Posterior vena cava (tissue), 2 donors: ENCODE data around the gene UBE2V1. TPM values are rescaled to one million over a fixed set of nuclear protein-coding genes. Genes with fewer than 3 reads are reported as not detected.
A peak's percentile ranks its signal among the peaks of the same experiment; 100 is the strongest.

ENCODE experiments used
- DNase-seq: peaks from one replicate; pipeline ENCODE4 v3.0.0-alpha.2; 2020; ENCODE audit warnings: low spot score
- intact Hi-C, 2 donors: fragments of 100-400 bp; cut with DNase I; formaldehyde crosslinking; loops; one replicate each; pipeline versions ENCODE4 v1.14.1 to v1.14.2; 2022 to 2023
- total RNA-seq, 2 donors: library from RNA; stranded (reverse); fragmentation: NEBNext Ultra II Directional; extraction: Animal tissue kit (Norgen Biotek cat#: 25700); gene quantifications; one replicate each; pipeline ENCODE4 v1.2.1, GENCODE V29; 2021
- donor health status: DM: yes; HTN: yes; CAD: no.
- donor health status: DM: yes; HTN: yes; CAD: no.

UBE2V1 gene
- total RNA-seq, 2 donors from 2014 or later, result 77.0 to 89.4 TPM

DNA sequence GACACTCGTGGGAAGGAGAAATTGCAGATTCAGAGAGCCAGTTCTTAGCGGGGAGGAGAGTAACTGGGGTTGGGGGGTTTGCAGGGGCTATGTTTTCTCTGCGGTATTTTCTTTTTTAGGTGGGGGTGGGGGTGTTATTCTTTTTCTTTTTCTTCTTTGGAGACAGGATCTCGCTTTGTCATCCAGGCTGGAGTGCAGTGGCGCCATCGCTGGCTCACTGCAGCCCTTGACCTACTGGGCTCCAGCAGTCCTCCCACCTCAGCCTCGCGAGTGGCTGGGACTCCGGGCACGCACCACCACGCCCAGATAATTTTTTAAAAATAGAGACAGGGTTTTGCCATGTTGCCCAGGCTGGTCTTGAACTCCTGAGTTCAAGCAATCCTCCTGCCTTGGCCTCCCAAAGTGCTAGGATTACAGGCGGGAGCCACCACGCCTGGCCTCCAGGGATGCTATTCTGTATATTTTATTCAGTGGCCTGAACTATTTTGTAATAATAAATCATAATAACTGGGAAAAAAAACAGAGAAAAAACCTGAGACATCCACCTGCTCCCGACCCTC lies 57.3 kb downstream of the UBE2V1 start:
- no peak for DNase-seq
- intact Hi-C loops, result no loop called here

DNA sequence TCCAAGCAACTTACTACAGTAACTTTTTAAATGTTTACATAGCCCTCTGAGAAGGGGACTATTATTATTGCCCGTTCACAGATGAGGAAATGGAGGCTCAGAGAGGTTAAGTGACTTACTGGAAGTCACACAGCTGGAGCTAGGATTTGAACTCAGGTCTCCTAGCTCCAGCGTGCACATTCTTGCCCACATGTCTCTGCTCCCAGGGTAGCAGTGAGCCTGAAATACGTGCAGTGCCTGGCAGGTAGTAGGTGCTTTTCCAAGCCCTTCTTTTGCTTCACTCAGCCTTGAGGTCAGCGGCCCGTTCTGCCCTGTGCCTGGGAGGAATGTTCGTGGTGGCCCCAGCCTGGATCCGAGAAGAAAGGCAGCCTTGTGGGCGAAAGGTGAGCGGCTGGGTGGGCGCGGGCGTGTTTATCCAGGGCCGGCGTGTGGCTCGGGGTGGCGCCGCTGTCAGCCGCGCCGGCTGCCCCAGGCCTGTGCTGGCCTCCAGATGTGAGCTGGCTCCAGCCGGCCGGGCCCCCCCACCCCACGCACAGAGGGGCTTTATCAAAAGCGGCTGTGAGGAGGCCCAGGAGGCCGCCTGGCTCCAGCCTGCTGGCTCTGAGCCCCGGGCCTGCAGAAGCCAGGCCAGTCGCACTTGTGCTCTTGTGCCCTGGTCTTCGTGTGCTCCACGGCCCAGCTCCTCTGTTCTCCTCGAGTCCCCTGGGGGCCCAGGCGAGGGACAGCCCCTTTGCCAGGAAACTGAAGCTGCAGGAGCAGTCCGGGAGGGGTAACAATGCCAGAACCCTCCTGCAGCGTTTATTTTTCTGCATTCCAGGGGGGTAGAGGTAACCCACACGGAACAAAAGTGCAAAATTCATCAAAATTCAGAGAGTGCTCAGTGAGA lies 58.1 kb downstream of the UBE2V1 start:
- intact Hi-C loops, result no loop called here
- no peak for DNase-seq

- DNase-seq, result no peak
- intact Hi-C loops, result no loop called here
Observed at GRCh38 chr20:50054231-50054547, 58.8 kb downstream of the UBE2V1 start.

DNA sequence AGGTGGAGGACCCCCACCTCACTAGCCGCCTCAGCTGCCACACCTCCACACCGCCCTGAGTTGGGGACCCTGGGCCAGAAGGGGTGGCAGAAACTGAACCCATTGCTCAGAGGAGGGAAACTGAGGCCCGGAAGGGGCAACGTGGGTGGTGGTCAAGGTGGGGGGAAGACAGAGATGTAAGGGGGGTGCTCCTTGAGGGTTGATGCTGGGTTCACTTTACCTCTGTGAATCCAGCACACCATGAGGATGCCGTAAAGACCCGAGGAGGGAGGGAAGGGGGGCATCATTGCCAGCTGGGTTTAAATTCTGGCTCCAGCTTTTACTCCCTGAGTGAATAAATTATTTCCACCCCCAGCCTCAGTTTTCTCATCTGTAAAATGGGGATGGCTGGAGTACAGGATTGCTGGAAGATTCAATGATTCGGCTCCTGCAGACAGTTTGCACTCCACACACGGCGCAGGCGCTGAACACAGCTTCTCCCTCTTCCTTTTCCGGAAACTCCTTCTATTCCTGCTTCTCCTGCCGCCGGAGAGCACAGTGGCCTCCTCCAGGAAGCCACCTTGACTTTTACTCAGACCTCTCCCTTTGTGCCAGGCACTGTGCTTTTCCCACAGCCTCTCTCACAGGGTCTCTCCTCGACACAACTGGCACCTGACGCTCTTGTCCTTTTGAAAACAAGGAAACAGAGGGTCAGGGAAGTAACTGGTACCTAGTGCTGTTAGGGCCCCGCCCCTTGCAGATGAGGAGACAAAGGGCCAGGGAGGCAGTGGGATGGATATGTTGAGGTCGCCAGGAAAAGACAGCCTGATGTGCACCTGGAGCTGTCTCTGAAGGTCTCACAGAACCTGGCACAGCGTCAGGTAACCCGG lies 59.4 kb downstream of the UBE2V1 start:
- no peak for DNase-seq
- intact Hi-C loops, result no loop called here

DNA sequence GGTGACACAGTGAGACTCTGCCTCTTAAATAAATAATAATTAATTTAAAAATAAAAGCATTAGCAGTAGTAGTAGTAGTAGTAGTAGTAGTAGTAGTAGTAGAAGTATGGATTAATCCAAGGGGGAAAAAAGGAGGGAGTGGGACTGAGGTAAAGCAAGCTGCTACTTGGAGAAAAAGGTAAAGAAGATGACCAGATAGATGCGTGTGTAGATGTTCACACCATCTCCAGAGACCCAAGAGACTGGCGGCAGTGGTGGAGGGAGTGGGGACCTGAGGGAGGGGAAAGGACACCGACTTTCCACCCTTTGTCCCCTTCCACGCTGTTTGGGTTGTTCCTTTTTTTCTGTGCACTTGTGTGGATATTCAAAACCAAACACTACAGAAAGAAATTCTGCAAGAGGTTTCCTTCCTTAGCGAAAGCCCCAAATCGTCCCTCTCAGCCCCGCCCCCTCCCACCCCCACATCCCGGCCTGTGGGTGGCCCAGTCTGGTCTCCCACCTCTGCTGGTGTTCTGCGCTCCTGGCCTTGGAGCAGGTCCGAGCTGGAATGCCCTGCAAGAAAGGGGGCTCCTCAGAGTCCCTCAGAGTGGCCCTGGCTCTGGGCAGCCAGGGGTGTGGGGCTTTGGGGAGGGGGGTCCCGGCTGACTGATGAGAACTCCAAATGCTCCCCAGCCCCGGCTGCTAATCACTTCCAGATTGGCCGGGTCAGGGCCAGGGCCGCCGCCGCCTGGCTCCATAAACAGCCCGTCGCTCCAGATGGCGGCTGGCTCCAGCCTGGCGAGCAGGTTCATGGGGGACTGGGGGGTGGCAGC lies 60.2 kb downstream of the UBE2V1 start:
- DNase-seq, result no peak
- intact Hi-C loops, result no loop called here

DNA sequence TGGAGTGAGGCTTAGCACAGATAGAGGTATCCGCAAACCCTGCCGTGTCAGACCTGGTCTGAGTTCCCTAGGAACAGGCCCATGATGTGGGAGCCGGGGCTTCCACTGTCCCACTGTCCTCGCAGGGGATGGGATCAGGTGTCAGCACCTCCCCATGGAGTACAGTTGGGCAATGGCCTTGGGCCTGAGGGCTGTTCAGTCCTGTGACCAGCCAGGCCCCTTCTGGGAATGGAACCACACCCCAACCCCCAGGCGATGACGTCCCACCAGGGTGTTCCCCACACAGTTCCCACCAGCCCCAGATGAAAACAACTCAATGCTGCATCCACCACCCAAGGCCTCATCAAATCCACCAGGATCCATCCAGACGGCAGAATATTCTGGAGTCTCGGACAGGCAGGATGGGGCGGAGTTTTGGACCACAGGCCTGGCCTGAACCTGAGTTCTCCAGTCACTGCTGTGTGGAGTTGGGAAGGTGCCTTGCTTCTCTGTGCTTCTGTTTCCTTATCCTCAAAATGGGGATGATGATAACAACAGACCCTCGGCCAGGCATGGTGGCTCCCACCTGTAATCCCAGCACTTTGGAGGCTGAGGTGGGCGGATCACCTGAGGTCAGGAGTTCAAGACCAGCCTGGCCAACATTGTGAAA lies 62.2 kb downstream of the UBE2V1 start:
- DNase-seq, result no peak
- intact Hi-C loops, result no loop called here

DNA sequence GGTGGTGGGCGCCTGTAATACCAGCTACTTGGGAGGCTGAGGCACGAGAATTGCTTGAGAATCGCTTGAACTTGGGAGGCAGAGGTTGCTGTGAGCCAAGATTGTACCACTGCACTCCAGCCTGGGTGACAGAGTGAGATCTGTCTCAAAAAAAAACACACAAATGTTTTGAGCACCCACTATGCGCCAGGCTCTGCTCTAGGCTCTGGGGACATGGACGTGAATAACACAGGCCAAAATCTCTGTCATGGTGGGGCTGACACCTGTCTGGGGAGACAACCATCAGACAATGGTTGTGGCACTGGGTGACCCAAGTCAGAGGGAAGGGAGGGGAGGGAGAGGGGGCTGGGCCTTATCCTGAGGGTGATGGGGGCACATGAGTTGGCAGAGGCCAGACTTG lies 62.7 kb downstream of the UBE2V1 start:
- intact Hi-C loops, result no loop called here
- DNase-seq, result no peak

DNA sequence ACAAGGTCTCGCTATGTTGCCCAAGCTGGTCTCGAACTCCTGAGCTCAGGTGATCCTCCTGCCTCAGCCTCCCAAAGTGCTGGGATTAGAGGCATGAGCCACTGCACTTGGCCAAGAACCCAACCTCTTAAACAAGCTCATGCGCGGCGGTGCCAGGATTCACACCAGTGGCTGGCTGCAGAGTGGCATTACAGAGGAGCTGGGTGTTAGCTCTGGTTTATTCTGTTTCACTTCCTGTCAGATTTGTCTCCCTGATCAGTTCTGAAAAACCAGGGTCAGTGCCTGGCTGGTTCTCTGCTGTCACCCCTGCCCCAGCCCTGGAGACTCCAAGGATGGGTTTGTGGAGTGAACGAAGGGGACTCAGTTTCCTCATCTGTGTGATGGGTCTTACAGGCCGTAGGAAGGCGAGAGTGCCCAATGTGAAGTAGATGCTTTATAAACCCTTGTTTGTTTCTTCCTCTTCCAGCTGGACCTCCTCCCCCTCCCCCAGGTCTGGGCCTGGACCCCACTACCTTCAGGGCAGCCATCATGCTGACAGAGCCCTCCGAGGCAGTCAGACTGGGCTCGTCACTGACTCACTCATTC lies 63.4 kb downstream of the UBE2V1 start:
- intact Hi-C loops, result no loop called here

DNA sequence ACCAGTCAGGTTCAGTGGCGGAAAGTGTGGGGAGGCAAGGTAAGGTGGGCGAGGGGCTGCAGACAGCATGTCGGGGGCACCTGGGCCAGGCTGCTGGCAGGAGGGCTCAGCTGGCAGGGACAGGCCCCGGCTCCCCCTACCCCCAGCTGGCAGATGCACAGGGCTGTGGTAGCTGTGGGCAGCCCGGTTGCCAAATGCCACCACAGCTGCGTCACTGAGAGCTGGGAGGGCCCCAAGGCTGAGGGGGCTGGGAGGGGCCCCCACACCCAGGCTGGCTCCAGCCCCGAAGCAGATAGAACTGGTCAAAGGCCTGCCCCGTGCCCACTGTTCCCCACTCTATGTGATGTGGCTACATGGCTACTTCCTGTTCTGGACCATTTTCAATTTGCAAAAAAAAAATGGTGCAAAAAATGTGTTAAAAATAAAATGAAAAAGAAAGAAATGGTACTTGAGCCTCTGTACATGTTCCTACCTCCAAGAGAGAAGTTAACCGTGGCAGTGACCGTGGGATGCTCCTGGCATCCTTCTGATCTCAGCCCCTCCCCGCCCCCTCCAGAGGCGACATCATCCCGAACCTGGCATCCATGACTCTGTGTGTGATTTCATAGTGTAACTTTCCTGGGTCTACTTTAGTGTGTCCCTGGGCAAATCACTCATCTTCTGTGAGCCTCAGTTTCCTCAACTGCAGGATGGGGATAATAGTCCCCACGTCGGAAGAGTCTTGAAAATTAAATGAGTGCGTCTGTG lies 64.4 kb downstream of the UBE2V1 start:
- intact Hi-C loops, result no loop called here
- peak; percentile 89 for DNase-seq

More for the DNA sequence above, 63.4 kb downstream of the UBE2V1 start:
- no peak for DNase-seq

DNA sequence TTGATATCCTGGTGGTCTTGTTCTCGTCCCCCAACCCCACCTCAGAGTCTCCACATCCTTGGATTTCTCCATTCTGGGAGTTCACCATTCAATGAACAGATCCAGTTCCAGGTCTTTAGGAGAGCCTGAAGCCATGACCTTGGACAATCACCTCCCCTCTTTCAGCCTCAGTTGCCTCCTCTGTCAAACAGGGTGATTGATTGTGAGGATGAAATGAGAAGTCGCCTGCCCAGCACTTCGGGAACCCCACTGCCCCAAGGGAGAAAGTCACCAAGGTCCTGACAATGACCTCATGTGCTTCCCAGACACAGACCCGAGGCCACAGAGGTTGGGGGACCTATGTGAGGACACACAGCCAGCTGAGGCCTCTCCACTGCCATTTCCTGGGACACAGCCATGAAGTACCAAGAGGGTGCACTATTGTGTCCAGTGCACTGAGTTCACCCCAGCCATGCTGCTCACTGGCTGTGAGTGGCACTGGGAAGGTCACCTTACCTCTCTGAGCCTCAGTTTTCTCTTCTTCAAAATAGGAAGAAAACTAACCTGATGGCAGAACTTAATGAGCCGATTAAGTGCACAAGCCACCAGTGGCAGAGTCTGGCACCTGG lies 68.5 kb downstream of the UBE2V1 start:
- intact Hi-C loops, result no loop called here
- no peak for DNase-seq

- DNase-seq, result peak; percentile 57
- intact Hi-C loops, result loop anchor here in 1 of 2 donors (2.0 kb wide), 1 partner anchor 75 kb away; no protein-coding TSS in a partner anchor
Observed at GRCh38 chr20:50043573-50044352, 69.2 kb downstream of the UBE2V1 start.

DNA sequence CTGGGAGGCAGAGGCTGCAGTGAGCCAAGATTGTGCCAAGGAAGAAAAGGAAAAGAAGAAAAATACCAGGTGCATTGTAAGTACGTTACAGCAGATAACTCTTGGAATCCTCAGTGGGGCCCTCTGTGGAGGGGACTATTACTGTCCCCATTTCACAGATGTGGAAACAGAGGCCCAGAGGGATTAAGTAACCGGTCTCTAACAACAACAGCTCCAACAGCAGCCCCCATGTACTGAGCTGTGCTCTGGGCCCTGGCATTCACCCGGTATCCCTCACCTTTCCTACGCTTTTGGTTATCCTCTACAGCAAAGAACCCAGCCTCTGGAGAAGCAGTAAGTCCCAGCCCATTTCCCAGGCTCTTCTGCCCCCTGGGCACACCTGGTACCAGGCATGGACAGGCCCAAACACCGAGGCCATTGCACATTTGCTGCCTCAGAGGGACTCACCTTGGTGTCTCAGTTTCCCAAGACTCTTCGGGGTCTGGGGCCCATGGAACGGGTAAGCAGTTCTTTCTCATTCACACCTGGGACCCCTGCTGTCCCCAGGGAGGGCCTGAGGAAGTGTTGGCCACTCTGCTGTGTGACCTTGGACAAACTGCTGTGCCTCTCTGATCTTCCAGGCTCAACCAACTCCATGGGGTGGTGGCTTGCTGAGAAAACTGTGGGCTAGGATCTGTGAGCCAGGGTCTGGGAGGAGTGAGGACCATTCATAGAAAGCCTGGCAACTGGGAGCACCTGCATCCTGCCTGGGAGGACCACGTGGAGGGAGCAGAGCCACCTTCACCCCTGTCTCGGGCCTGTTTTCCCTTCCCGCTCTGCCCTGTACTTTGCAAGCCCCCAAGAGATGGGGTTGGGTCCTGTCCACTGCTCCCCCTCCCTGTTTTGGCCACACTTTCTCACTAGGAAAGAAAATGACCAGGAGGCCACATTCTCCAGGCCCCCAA lies 70.3 kb downstream of the UBE2V1 start:
- DNase-seq, result peak; percentile 37
- intact Hi-C loops, result loop anchor here in 1 of 2 donors (2.0 kb wide), 1 partner anchor 74 kb away; no protein-coding TSS in a partner anchor

DNA sequence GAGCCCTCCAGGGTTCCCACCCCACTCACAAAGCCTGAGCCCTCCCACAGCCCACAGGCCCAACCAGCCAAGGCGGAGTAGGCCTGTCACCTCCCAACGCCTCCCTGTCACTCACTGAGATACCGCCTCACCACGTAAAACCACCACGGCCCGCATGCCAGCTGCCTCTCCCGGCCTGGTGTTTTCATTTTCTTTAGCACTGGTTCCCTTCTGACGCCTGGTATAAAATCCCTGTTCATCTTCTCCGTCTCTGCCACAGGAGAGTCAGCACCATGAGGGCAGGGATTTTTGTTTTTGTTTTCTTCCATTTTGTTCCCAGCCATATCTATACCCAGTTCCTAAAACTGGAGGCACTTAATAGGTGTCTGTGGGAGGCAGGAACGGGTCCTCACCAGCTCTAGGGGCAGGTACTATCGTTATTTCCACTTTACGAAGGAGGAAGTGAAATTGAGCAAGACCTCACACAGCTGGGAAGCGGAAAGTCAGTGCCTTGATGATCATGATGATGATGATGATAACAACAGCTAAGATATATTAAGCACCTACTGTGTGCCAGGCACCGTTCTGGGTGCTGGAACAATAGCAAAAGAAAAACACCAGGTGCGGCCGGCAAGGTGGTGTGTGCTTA lies 71.6 kb downstream of the UBE2V1 start:
- DNase-seq, result peak; percentile 63
- intact Hi-C loops, result no loop called here

- peak; percentile 47 for DNase-seq
- intact Hi-C loops, result no loop called here
Observed at GRCh38 chr20:50040432-50041245, 72.3 kb downstream of the UBE2V1 start.
